Activated CD4-positive, alpha-beta T cell treated with anti-CD3 and anti-CD28 coated beads for 1 hour (primary cell): Measurements from ENCODE around the gene RASL10B.
"Not testable (repeated sequence)": the region's sequence is repeated elsewhere in the genome, so short reads cannot be mapped to it uniquely, and the experiment has no call there.

Experiments
- DNase-seq: peaks from one replicate; pipeline ENCODE4 v3.0.0-alpha.2; 2020

The RASL10B gene

GRCh38 chr17:35731239-35731916, at the start of gene RASL10B:
Gene RASL10B (plus strand): TSS chr17:35731639. CDS start chr17:35735185, 3,546 bp downstream.
- no peak for DNase-seq

- no peak for DNase-seq
These were observed 47.8 kb upstream of the RASL10B start for GRCh38 chr17:35683591-35683990.

- DNase-seq = no peak
These were observed 47.2 kb upstream of the RASL10B start for GRCh38 chr17:35684055-35684802.

DNA sequence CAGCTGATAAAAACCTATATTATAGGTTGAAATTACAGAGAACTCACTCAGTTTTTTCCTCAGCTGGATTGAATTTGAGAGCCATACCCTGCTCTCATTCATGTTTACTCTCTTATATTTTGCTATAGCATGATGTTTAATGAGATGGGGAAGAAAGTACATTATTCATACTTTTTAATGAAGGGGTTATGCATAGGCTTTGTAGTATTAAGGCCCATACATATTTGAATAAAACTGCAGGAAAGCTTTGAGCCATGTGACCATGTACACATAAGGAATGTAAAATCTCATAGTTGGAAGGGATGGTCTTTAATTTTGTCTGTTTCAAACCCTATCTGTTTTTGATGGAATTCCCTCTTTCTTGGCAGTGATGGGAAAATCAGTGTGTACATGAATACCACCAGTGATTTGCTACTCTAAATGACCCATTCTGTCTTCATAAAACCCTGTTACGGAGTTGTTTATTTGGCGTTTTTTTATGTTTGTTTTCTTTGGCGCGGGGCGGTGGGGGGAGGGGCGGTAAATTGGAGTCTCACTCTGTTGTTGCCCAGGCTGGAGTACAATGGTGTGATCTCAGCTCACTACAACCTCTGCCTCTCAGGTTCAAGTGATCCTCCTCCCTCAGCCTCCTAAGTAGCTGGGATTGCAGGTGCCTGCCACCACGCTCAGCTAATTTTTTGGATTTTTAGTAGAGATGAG, 38.8 kb upstream of the RASL10B start:
- DNase-seq = no peak

- no peak for DNase-seq
These were observed 37.8 kb upstream of the RASL10B start for GRCh38 chr17:35693662-35694061.

DNA sequence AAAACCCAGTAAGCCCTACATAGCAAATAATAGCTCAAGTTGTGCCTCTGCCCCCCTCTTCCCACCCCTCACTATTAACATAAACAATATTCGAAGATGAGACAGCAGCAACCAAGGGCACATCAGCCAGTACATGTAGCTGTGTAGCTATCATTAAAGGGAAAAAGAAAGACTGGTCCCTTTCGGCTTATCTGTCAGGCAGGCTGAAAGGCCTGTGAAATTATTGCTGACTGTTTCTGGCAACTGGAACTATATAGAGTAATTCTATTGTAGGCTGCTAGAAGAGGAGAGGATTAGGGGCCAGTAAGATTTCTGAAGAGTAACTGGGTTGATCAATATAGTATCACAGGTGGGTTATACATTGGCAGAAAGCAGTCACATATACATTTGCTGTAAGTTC, 36.5 kb upstream of the RASL10B start:
- DNase-seq = no peak

DNA sequence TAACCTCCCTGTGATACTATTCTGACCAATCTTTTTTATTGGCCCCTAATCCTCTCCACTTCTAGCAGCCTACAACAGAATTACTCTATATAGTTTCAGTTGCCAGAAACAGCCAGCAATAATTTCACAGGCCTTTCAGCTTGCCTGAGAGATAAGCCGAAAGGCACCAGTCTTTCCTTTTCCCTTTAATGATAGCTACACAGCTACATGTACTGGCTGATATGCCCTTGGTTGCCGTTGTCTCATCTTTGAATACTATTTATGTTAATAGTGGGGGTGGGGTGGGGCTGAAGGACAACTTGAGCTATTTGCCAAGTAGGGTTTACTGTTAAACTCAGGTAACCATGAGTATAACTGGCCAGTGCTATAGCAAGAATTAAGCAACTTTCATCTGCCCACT, 35.8 kb upstream of the RASL10B start:
- DNase-seq = no peak

DNA sequence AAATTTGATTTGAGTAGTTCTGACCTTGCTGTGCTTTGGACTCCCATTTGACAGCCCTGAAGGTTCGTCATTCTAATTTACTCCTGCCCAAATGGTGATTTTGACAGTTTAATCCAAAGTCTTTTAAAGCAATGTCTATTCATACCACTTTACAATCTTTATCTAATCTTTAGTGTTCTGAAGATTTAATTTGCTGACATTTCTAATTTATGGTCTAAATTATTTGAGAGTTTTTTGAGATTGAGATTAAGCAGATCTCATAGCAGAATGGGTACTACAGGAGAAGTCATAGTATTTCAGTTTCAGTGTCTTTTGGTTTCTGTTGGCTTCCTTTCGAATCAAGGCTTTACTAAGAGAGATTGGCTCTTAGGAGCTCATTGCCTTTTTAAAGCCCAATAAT, 32.6 kb upstream of the RASL10B start:
- DNase-seq = no peak

DNA sequence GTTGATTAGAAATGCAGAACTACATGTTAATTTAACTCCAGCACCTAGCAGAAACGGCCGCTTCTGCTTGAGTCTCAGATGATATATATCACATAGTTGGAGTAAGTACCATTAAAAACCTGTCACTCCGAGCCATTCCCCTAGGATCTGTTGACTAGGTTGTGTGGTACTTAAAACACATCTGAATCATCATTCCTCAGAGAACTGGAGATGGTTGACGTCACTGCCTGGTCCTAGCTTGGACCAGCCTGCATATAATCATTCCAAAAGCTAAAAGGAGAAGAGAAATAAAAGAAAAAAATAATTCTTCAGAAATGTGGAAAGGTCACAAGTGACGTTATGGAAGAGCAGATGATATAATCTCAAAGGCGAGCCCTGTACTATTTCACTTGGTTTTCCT, 31.3 kb upstream of the RASL10B start:
- no peak for DNase-seq

GRCh38 chr17:35701491-35701890, 29.9 kb upstream of the RASL10B start:
- DNase-seq = no peak

GRCh38 chr17:35703308-35703707, 28.1 kb upstream of the RASL10B start:
- not testable (repeated sequence) for DNase-seq

DNA sequence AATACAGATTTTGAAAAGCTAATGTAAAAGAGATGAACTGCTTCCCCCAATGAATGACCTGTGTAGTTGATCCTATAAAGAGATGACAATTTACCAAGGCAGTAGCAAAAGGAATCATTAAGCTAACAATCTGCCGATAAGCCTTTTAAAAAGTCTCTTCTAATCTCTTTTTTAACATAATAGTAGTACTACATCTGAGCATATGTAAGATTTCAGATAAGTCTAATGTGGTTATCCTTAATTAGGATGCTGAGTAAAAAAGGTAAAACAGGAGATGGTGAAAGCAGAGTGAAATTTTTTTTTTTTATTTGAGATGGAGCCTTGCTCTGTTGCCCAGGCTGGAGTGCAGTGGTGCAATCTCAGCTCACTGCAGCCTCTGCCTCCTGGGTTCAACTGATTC, 26.2 kb upstream of the RASL10B start:
- no peak for DNase-seq

- no peak for DNase-seq
These were observed 25.7 kb upstream of the RASL10B start for GRCh38 chr17:35705705-35706104.

DNA sequence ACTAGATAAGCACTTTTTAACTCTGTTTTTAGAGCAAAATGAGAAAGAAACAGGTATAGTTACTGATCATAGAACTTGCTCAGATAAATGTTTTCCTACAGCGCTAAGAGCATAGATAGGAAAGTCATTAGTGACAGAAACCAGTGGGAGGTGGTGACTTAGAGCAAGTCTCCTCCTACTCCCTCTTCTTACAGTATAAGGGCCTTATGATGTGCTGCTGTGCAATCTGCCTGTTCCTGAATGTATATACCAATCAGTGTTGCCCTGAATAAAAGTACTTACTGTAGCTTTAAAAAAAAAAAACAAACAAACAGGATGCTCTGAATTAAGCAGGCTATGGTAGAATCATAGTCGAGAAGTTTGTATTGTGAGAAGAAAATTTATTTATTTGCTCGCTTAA, 23.3 kb upstream of the RASL10B start:
- DNase-seq = no peak

GRCh38 chr17:35708951-35709350, 22.5 kb upstream of the RASL10B start:
- no peak for DNase-seq

DNA sequence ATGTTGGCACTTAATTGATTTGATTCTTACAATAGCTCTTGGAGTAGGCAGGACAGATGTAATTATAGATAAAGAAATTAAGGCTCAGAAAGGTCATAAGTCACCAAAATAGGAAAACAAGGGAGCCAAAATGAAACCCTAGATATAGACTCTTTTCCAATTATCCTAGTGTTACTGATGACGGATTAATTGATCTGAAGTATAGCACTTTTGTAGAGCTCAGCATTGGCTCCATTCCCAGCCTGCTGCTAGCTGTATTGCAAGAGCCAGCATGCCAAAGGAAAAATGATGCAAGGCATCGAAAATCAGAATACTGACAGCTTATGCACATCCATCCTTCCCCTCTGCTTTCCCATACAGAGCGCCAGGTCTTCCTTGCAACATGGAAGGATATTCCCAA, 21.6 kb upstream of the RASL10B start:
- DNase-seq = no peak

GRCh38 chr17:35710950-35711349, 20.5 kb upstream of the RASL10B start:
- no peak for DNase-seq

DNA sequence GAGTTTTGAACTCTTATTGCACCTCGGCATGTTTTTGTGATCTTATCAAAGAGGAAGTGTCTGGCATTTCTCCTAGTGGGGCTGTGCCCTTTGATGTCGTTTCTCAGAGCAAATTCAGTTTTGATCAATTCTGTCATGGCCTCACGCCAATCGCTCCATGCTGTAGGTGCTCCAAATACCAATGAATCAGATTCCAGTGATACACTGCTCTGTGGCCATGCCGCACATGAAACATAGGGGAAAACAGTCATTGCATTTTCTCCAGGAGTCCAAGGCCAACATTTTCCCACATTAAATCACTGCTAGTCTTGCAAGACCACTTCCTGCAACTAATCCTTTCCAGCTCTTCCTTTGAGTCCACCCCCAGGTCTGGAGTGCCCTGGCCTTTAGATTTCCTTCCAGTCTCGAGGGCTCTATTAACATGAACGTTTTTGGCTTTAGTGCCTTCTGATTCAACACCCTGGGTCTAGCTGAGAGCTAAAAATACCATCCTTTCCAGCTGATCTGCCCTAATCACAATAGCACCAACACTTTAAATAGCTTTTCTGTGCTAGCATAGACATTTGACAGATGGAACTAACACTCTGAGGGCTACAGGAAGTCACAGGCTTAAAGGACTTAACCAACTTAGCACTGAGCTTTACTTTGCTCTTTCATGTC, 18.2 kb upstream of the RASL10B start:
- no peak for DNase-seq

DNA sequence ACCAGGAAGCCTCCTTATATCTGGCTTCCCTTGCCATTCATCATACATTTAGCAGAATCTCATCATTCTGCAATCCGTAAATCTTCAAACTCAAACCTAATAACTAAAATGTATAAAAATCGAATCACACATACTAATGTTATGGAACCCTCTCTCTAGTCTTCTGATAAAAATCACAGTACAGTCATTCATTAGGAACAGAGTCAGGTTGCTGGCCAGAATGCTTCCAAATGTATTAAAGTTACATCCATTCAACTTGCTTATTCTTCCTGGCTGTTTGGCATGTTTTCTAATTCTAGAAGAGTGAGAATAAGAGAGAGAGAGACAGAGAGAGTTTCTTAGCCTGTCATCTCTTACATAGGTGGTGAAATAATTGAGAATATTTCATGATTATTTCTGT, 16.5 kb upstream of the RASL10B start:
- no peak for DNase-seq

DNA sequence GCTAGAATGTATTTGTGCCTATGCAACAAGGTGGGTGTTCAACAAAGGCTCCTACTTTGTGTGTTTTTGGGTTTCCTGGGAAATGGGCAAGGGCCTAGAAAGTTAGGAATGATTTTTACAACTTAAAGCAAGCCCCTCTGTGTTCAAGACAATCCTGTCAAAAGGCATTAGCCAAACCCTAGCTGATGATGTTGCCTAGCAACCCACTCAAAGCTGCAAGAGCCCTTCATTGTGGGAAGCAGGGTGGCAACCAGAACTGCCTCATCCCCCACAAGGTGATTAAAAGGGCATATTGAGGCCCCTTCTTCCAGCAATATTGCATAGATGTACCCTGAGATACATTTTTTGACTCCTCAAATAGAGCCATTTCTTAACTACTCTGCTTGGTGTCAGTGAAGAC, 16.0 kb upstream of the RASL10B start:
- DNase-seq = no peak

- DNase-seq = no peak
These were observed 15.3 kb upstream of the RASL10B start for GRCh38 chr17:35716173-35716572.

DNA sequence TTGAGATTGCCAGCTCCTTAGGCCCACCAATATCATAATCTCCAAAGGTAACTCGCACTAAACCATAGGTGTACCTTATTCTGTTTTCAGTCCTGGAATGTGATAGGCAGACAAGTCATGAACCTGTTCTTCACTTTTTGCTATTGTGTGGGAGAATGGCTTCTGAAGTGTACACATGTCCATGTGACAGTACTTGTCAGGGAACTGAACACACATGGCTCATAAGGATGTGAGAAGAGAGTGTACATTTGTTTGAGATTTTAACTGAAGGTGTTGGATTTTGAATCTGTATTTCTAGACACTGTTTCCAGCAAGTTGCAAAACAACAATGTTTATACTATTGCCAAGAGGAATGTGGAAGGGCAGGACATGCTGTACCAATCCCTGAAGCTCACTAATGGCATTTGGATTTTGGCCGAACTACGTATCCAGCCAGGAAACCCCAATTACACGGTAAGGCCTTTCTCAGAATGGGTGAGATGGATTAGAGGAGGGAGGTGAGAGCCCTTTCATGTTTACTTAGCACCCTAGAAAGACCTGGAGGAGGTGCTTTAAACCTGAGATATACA, 14.5 kb upstream of the RASL10B start:
- DNase-seq = no peak

GRCh38 chr17:35717475-35717874, 14.0 kb upstream of the RASL10B start:
- no peak for DNase-seq
